PC-3 (cell line): Measurements from ENCODE around the gene SYCN. TPM values are rescaled to one million over a fixed set of nuclear protein-coding genes. Genes with fewer than 3 reads are reported as not detected.

ENCODE experiments used
- ATAC-seq: fragments of 200-7000 bp; cut with Tn5 transposase; 2 replicates; pipeline ENCODE4 v1.9.1; 2020; ENCODE audit warnings: mild to moderate bottlenecking, moderate library complexity
- BruUV-seq: library from RNA; stranded (reverse); fragments of 400-500 nt; replicated peaks from 2 replicates; lab custom pipeline; 2021; lab: Mats Ljungman, UMichigan
- CTCF ChIA-PET: fragments of 300-600 bp; sonication (Branson Sonifier 250); formaldehyde crosslinking; loops from one replicate; lab custom pipeline; 2022; ENCODE audit warnings: antibody characterized with exemption; lab: Charles Lee
- POLR2A ChIA-PET: fragments of 300-600 bp; sonication (Branson Sonifier 250); formaldehyde crosslinking; loops from one replicate; lab custom pipeline; 2022; ENCODE audit warnings: antibody characterized with exemption; ENCODE audit not compliant: unreplicated experiment; lab: Charles Lee
- DNase-seq: peaks from one replicate; pipeline ENCODE4 v3.0.0-alpha.2; 2015
- H2AFZ ChIP-seq: fragments of 300-600 bp; sonication (generic); 2 replicates; pipeline ENCODE4 v1.6.0; 2016; ENCODE audit warnings: antibody characterized with exemption, low read length
- H3F3A ChIP-seq: fragments of 300-600 bp; sonication (generic); one replicate; pipeline ENCODE4 v1.6.0; 2017; ENCODE audit warnings: antibody characterized with exemption, low read length, control low read depth, mild to moderate bottlenecking; ENCODE audit not compliant: unreplicated experiment
- H3K27ac ChIP-seq: fragments of 300-600 bp; sonication (generic); 2 replicates; pipeline ENCODE4 v1.5.1; 2016; ENCODE audit warnings: mild to moderate bottlenecking, low read length
- H3K27me3 ChIP-seq: fragments of 300-600 bp; sonication (generic); 2 replicates; pipeline ENCODE4 v1.6.1; 2016; ENCODE audit warnings: low read length, mixed read lengths
- H3K36me3 ChIP-seq: fragments of 300-600 bp; sonication (generic); 2 replicates; pipeline ENCODE4 v1.6.1; 2016; ENCODE audit warnings: low read depth, mixed run types, low read length, mixed read lengths
- H3K4me1 ChIP-seq: fragments of 300-600 bp; sonication (generic); 2 replicates; pipeline ENCODE4 v1.5.1; 2016; ENCODE audit warnings: low read length; ENCODE audit not compliant: insufficient read depth
- H3K4me2 ChIP-seq: fragments of 300-600 bp; sonication (generic); 2 replicates; pipeline ENCODE4 v1.6.0; 2016; ENCODE audit warnings: low read length
- H3K4me3 ChIP-seq: fragments of 300-600 bp; sonication (generic); 2 replicates; pipeline ENCODE4 v1.5.1; 2016; ENCODE audit warnings: mild to moderate bottlenecking, low read length, mixed read lengths
- H3K79me2 ChIP-seq: fragments of 300-600 bp; sonication (generic); 2 replicates; pipeline ENCODE4 v1.6.1; 2017; ENCODE audit warnings: low read length, mixed read lengths
- H3K9ac ChIP-seq: fragments of 300-600 bp; sonication (generic); 2 replicates; pipeline ENCODE4 v1.6.0; 2016; ENCODE audit warnings: mild to moderate bottlenecking, low read length
- H3K9me2 ChIP-seq: fragments of 300-600 bp; sonication (generic); replicated peaks from 2 replicates; pipeline ENCODE4 v1.6.1; 2016; ENCODE audit warnings: mixed run types, low read length, mixed read lengths
- H3K9me3 ChIP-seq: fragments of 300-600 bp; sonication (generic); 2 replicates; pipeline ENCODE4 v1.6.1; 2016; ENCODE audit warnings: low read length, mixed read lengths
- H4K20me1 ChIP-seq: fragments of 300-600 bp; sonication (generic); 2 replicates; pipeline ENCODE4 v1.6.1; 2016; ENCODE audit warnings: low read length, mixed read lengths
- CTCF ChIP-seq: fragments of 300-600 bp; sonication (generic); conservative IDR thresholded peaks from 2 replicates; pipeline ENCODE4 v1.5.1; 2017; ENCODE audit warnings: antibody characterized with exemption, low read depth, mild to moderate bottlenecking, low read length
- EZH2 ChIP-seq: fragments of 300-600 bp; sonication (generic); IDR thresholded peaks from one replicate; pipeline ENCODE4 v1.6.1; 2017; ENCODE audit warnings: antibody characterized with exemption, mild to moderate bottlenecking, low read length; ENCODE audit not compliant: unreplicated experiment
- EZH2phosphoT487 ChIP-seq: fragments of 300-600 bp; sonication (generic); IDR thresholded peaks from 2 replicates; pipeline ENCODE4 v1.6.1; 2018; ENCODE audit warnings: mild to moderate bottlenecking, antibody characterized with exemption, low read length, borderline replicate concordance
- intact Hi-C: fragments of 100-400 bp; cut with micrococcal nuclease; formaldehyde crosslinking; loops from 2 replicates; pipeline ENCODE4 v1.9.0; 2023
- total RNA-seq: library from RNA; depleted of rRNA; stranded (reverse); fragments of >200 nt; gene quantifications from 2 replicates; pipeline ENCODE4 v1.2.3, GENCODE V29; 2014

SYCN gene
- total RNA-seq, 1 experiment from 2014 or later, result not detected

- H3K27ac ChIP-seq, result no peak within 1 kb of the TSS
- no peaks in the 10 kb centered on the region for H3K36me3 ChIP-seq
- H3K9ac ChIP-seq, result no peak within 1 kb of the TSS
- H3K27me3 ChIP-seq, result no peaks in the 10 kb centered on the region
- peaks cover 23% of the 10 kb centered on the region for H3K4me1 ChIP-seq
- intact Hi-C loops, result no loop called here
- no peaks in the 10 kb centered on the region for H3K9me3 ChIP-seq
- H4K20me1 ChIP-seq, result no peaks in the 10 kb centered on the region
- ChIA-PET CTCF (no interaction called here), POLR2A (no interaction called here)
- no TSS peak for BruUV-seq
- H3F3A ChIP-seq, result no peaks in the 10 kb centered on the region
- peak within 1 kb of the TSS; percentile 47 for H3K4me2 ChIP-seq
- H3K4me3 ChIP-seq, result peak within 1 kb of the TSS; percentile 18; the same call in 1 of the 2 replicates
- no peak within 1 kb of the TSS for H2AFZ ChIP-seq
- 0 out of 2 replicates have a peak, but pooled peaks have one; percentile 18 for ATAC-seq
- TF ChIP-seq EZH2phosphoT487, result no peak
- no peaks in the 10 kb centered on the region for H3K9me2 ChIP-seq
- DNase-seq, result no peak
- H3K79me2 ChIP-seq, result no peaks in the 10 kb centered on the region
These were observed 7.1 kb downstream of the SYCN start, which contains the start of gene NCCRP1 for GRCh38 chr19:39196860-39197562. Gene NCCRP1 (plus strand): TSS chr19:39196964. CDS start chr19:39196983, 19 bp downstream.

GRCh38 chr19:39196320-39196719, 7.7 kb downstream of the SYCN start:
- no TSS peak for BruUV-seq
- TF ChIP-seq EZH2phosphoT487 (no peak), CTCF (no peak), EZH2 (no peak)
- Histone ChIP-seq H4K20me1 (no peaks in the 10 kb centered on the region), H3K4me2 (no peak overlapping the region), H3K36me3 (no peaks in the 10 kb centered on the region), H3K9me3 (no peaks in the 10 kb centered on the region), H3K9ac (no peak overlapping the region), H3K4me3 (no peak overlapping the region), H3K79me2 (no peaks in the 10 kb centered on the region), H3K27me3 (no peaks in the 10 kb centered on the region), H3K27ac (no peak overlapping the region), H3F3A (no peaks in the 10 kb centered on the region), H3K4me1 (peaks cover 23% of the 10 kb centered on the region), H3K9me2 (no peaks in the 10 kb centered on the region), H2AFZ (no peak overlapping the region)
- intact Hi-C loops, result no loop called here
- DNase-seq (no peak), ATAC-seq (no peak)
- ChIA-PET CTCF (no interaction called here), POLR2A (no interaction called here)

GRCh38 chr19:39195755-39196154, 8.3 kb downstream of the SYCN start:
- Histone ChIP-seq H4K20me1 (no peaks in the 10 kb centered on the region), H3K27ac (0 out of 2 replicates have a peak overlapping the region, but pooled peaks have one; percentile 11), H3K9ac (no peak overlapping the region)

More at GRCh38 chr19:39195755-39196154, 8.3 kb downstream of the SYCN start:
- no peaks in the 10 kb centered on the region for H3K79me2 ChIP-seq
- H3K9me2 ChIP-seq, result no peaks in the 10 kb centered on the region
- H3K9me3 ChIP-seq, result no peaks in the 10 kb centered on the region
- H3K4me3 ChIP-seq, result no peak overlapping the region
- no peaks in the 10 kb centered on the region for H3K27me3 ChIP-seq
- peaks cover 23% of the 10 kb centered on the region for H3K4me1 ChIP-seq
- no peak for TF ChIP-seq EZH2phosphoT487
- no peak for TF ChIP-seq CTCF
- no peak for TF ChIP-seq EZH2
- 0 out of 2 replicates have a peak overlapping the region, but pooled peaks have one; percentile 19 for H3K4me2 ChIP-seq
- H2AFZ ChIP-seq, result 0 out of 2 replicates have a peak overlapping the region, but pooled peaks have one; percentile 30
- BruUV-seq, result no TSS peak
- H3F3A ChIP-seq, result no peaks in the 10 kb centered on the region
- DNase-seq (peak; percentile 23), ATAC-seq (peak; percentile 23; the same call in 1 of the 2 replicates)
- intact Hi-C loops, result no loop called here
- POLR2A ChIA-PET, result no interaction called here
- H3K36me3 ChIP-seq, result no peaks in the 10 kb centered on the region
- CTCF ChIA-PET, result no interaction called here
